ENCODE results near the gene SLC24A3. TPM values are rescaled to one million over a fixed set of nuclear protein-coding genes. Genes with fewer than 3 reads are reported as not detected.

SLC24A3 gene
- total and polyA plus RNA-seq, 4 donors = 17.5 to 64.9 (median 43.8) TPM

GRCh38 chr20:19430641-19431315 is 218.3 kb downstream of the SLC24A3 start:
- Histone ChIP-seq H3K27ac (ENCODE audit: low read depth, low read length) (no peak overlapping the region), H3K27me3 (ENCODE audit: control insufficient read depth, insufficient read depth, low read length) (no peaks in the 10 kb centered on the region), H3K4me1 (ENCODE audit: control insufficient read depth, insufficient read depth, low read length) (peaks cover 4% of the 10 kb centered on the region), H3K36me3 (ENCODE audit: control insufficient read depth, insufficient read depth, low read length) (no peaks in the 10 kb centered on the region), H3K9me3 (ENCODE audit: control insufficient read depth, insufficient read depth, low read length) (no peaks in the 10 kb centered on the region), H3K4me3 (ENCODE audit: low read depth, low read length) (no peak overlapping the region)
- WGBS (ENCODE audit: insufficient coverage) = 100% methylated on average over 3 of the region's 5 CpGs
- DNase-seq (ENCODE audit: low read depth in 4 of 6, low spot score in 6 of 6) = no peak

GRCh38 chr20:19431316-19431700 is 218.9 kb downstream of the SLC24A3 start:
- H3K36me3 ChIP-seq (ENCODE audit: control insufficient read depth, insufficient read depth, low read length) = no peaks in the 10 kb centered on the region
- no peak for DNase-seq (ENCODE audit: low read depth in 4 of 6, low spot score in 6 of 6)
- 72% methylated on average over 1 of the region's 4 CpGs for WGBS (ENCODE audit: insufficient coverage)
- no peak overlapping the region for H3K27ac ChIP-seq (ENCODE audit: low read depth, low read length)
- H3K9me3 ChIP-seq (ENCODE audit: control insufficient read depth, insufficient read depth, low read length) = no peaks in the 10 kb centered on the region
- H3K4me3 ChIP-seq (ENCODE audit: low read depth, low read length) = no peak overlapping the region
- H3K4me1 ChIP-seq (ENCODE audit: control insufficient read depth, insufficient read depth, low read length) = peaks cover 4% of the 10 kb centered on the region
- H3K27me3 ChIP-seq (ENCODE audit: control insufficient read depth, insufficient read depth, low read length) = no peaks in the 10 kb centered on the region

GRCh38 chr20:19431906-19432305 is 219.5 kb downstream of the SLC24A3 start:
- no peaks in the 10 kb centered on the region for H3K27me3 ChIP-seq (ENCODE audit: control insufficient read depth, insufficient read depth, low read length)
- no peaks in the 10 kb centered on the region for H3K9me3 ChIP-seq (ENCODE audit: control insufficient read depth, insufficient read depth, low read length)
- H3K4me3 ChIP-seq (ENCODE audit: low read depth, low read length) = no peak overlapping the region
- H3K4me1 ChIP-seq (ENCODE audit: control insufficient read depth, insufficient read depth, low read length) = peaks cover 4% of the 10 kb centered on the region
- no peak for DNase-seq (ENCODE audit: low read depth in 4 of 6, low spot score in 6 of 6)
- H3K36me3 ChIP-seq (ENCODE audit: control insufficient read depth, insufficient read depth, low read length) = no peaks in the 10 kb centered on the region
- H3K27ac ChIP-seq (ENCODE audit: low read depth, low read length) = no peak overlapping the region
- 43% methylated on average over 1 of the region's 2 CpGs for WGBS (ENCODE audit: insufficient coverage)

GRCh38 chr20:19433371-19434350 is 221.2 kb downstream of the SLC24A3 start:
- H3K27ac ChIP-seq (ENCODE audit: low read depth, low read length) = no peak overlapping the region
- H3K9me3 ChIP-seq (ENCODE audit: control insufficient read depth, insufficient read depth, low read length) = no peaks in the 10 kb centered on the region
- peaks cover 4% of the 10 kb centered on the region for H3K4me1 ChIP-seq (ENCODE audit: control insufficient read depth, insufficient read depth, low read length)
- no peak overlapping the region for H3K4me3 ChIP-seq (ENCODE audit: low read depth, low read length)
- no peaks in the 10 kb centered on the region for H3K36me3 ChIP-seq (ENCODE audit: control insufficient read depth, insufficient read depth, low read length)
- H3K27me3 ChIP-seq (ENCODE audit: control insufficient read depth, insufficient read depth, low read length) = no peaks in the 10 kb centered on the region
- 65% methylated on average over 4 of the region's 10 CpGs for WGBS (ENCODE audit: insufficient coverage)
- no peak for DNase-seq (ENCODE audit: low read depth in 4 of 6, low spot score in 6 of 6)

GRCh38 chr20:19435316-19435715 is 222.9 kb downstream of the SLC24A3 start:
- Histone ChIP-seq H3K27ac (ENCODE audit: low read depth, low read length) (no peak overlapping the region), H3K9me3 (ENCODE audit: control insufficient read depth, insufficient read depth, low read length) (no peaks in the 10 kb centered on the region), H3K4me3 (ENCODE audit: low read depth, low read length) (no peak overlapping the region), H3K27me3 (ENCODE audit: control insufficient read depth, insufficient read depth, low read length) (no peaks in the 10 kb centered on the region), H3K4me1 (ENCODE audit: control insufficient read depth, insufficient read depth, low read length) (peaks cover under 1% of the 10 kb centered on the region), H3K36me3 (ENCODE audit: control insufficient read depth, insufficient read depth, low read length) (no peaks in the 10 kb centered on the region)
- no peak for DNase-seq (ENCODE audit: low read depth in 4 of 6, low spot score in 6 of 6)
- 100% methylated on average over 1 of the region's 3 CpGs for WGBS (ENCODE audit: insufficient coverage)

GRCh38 chr20:19435821-19436220 is 223.4 kb downstream of the SLC24A3 start:
- Histone ChIP-seq H3K4me1 (ENCODE audit: control insufficient read depth, insufficient read depth, low read length) (no peaks in the 10 kb centered on the region), H3K27ac (ENCODE audit: low read depth, low read length) (no peak overlapping the region)

GRCh38 chr20:19438488-19438887 is 226.0 kb downstream of the SLC24A3 start:
- WGBS (ENCODE audit: insufficient coverage) = 100% methylated on average over 1 of the region's 2 CpGs
- no peaks in the 10 kb centered on the region for H3K36me3 ChIP-seq (ENCODE audit: control insufficient read depth, insufficient read depth, low read length)
- H3K27me3 ChIP-seq (ENCODE audit: control insufficient read depth, insufficient read depth, low read length) = no peaks in the 10 kb centered on the region
- no peak for DNase-seq (ENCODE audit: low read depth in 4 of 6, low spot score in 6 of 6)
- H3K27ac ChIP-seq (ENCODE audit: low read depth, low read length) = no peak overlapping the region
- H3K4me3 ChIP-seq (ENCODE audit: low read depth, low read length) = no peak overlapping the region
- H3K9me3 ChIP-seq (ENCODE audit: control insufficient read depth, insufficient read depth, low read length) = peaks cover 2% of the 10 kb centered on the region
- H3K4me1 ChIP-seq (ENCODE audit: control insufficient read depth, insufficient read depth, low read length) = no peaks in the 10 kb centered on the region

More at GRCh38 chr20:19435821-19436220, 223.4 kb downstream of the SLC24A3 start:
- H3K4me3 ChIP-seq (ENCODE audit: low read depth, low read length) = no peak overlapping the region
- DNase-seq (ENCODE audit: low read depth in 4 of 6, low spot score in 6 of 6) = no peak
- H3K36me3 ChIP-seq (ENCODE audit: control insufficient read depth, insufficient read depth, low read length) = no peaks in the 10 kb centered on the region
- no peaks in the 10 kb centered on the region for H3K9me3 ChIP-seq (ENCODE audit: control insufficient read depth, insufficient read depth, low read length)
- no peaks in the 10 kb centered on the region for H3K27me3 ChIP-seq (ENCODE audit: control insufficient read depth, insufficient read depth, low read length)

GRCh38 chr20:19440660-19441527 is 228.5 kb downstream of the SLC24A3 start:
- Histone ChIP-seq H3K36me3 (ENCODE audit: control insufficient read depth, insufficient read depth, low read length) (no peaks in the 10 kb centered on the region), H3K27me3 (ENCODE audit: control insufficient read depth, insufficient read depth, low read length) (no peaks in the 10 kb centered on the region), H3K4me1 (ENCODE audit: control insufficient read depth, insufficient read depth, low read length) (no peaks in the 10 kb centered on the region), H3K9me3 (ENCODE audit: control insufficient read depth, insufficient read depth, low read length) (peaks cover 2% of the 10 kb centered on the region), H3K27ac (ENCODE audit: low read depth, low read length) (no peak overlapping the region), H3K4me3 (ENCODE audit: low read depth, low read length) (no peak overlapping the region)
- WGBS (ENCODE audit: insufficient coverage) = 80% methylated on average over 9 of the region's 14 CpGs
- no peak for DNase-seq (ENCODE audit: low read depth in 4 of 6, low spot score in 6 of 6)

- Histone ChIP-seq H3K9me3 (ENCODE audit: control insufficient read depth, insufficient read depth, low read length) (peaks cover 2% of the 10 kb centered on the region), H3K4me3 (ENCODE audit: low read depth, low read length) (no peak overlapping the region), H3K4me1 (ENCODE audit: control insufficient read depth, insufficient read depth, low read length) (peaks cover 8% of the 10 kb centered on the region), H3K27me3 (ENCODE audit: control insufficient read depth, insufficient read depth, low read length) (no peaks in the 10 kb centered on the region), H3K36me3 (ENCODE audit: control insufficient read depth, insufficient read depth, low read length) (no peaks in the 10 kb centered on the region), H3K27ac (ENCODE audit: low read depth, low read length) (no peak overlapping the region)
- no peak for DNase-seq (ENCODE audit: low read depth in 4 of 6, low spot score in 6 of 6)
- WGBS (ENCODE audit: insufficient coverage) = 100% methylated on average over 1 of the region's 4 CpGs
These were observed 233.8 kb downstream of the SLC24A3 start for GRCh38 chr20:19446246-19446645.

Measured in spinal cord (tissue), 10 donors.